HL-60 (cell line): ENCODE measurements around the gene ERCC4.

Source experiments
- DNase-seq, 2 experiments: peaks; one replicate each; pipeline ENCODE4 v3.0.0-alpha.2; 2010 to 2020; ENCODE audit warnings: low read depth in 1 of 2, low spot score in 1 of 2
- H3K27ac ChIP-seq: fragments of 250-450 bp; sonication (Bioruptor Pico); replicated peaks from 2 replicates; pipeline ENCODE4 v1.5.1; 2020; ENCODE audit warnings: mild to moderate bottlenecking, moderate library complexity
- H3K27me3 ChIP-seq: fragments of 250-450 bp; sonication (Bioruptor Pico); 2 replicates; pipeline ENCODE4 v1.5.1; 2021; ENCODE audit warnings: mild to moderate bottlenecking, moderate library complexity; ENCODE audit not compliant: insufficient read depth, poor library complexity, severe bottlenecking
- H3K4me3 ChIP-seq: replicated peaks from 2 replicates; pipeline ENCODE4 v1.5.1; 2011; ENCODE audit warnings: mild to moderate bottlenecking, control low read depth, low read length; ENCODE audit not compliant: insufficient read depth
- TF ChIP-seq, protein P1 (sequence below): IDR thresholded peaks from one replicate; pipeline ENCODE4 v1.5.1; 2011; ENCODE audit warnings: low read length, control low read depth, inconsistent platforms; ENCODE audit not compliant: insufficient read depth

ERCC4 gene

DNA sequence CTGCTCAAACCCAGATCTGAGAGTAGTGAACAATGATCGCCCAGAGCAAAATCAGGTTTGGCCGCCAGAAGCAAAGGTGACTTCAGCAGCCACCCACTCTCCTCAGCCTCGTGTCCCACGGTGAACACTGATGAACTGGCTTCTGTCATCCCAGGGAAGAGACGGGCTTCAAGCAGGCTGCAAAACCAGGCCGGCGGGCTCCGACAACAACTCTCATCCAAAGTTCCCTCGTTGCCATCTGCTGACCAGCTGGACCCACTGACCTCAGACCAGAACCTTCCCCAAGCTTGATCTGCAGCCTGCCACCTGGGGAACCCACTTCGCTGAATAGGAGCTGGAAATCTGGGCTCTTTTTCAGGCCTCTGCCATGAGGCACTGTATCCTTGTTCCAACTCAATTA, 81.6 kb downstream of the ERCC4 start:
- no peak overlapping the region for H3K27ac ChIP-seq
- no peak for DNase-seq

More for the DNA sequence above, 81.6 kb downstream of the ERCC4 start:
- no peaks in the 10 kb centered on the region for H3K27me3 ChIP-seq
- H3K4me3 ChIP-seq: no peak overlapping the region
- TF ChIP-seq, protein P1, sequence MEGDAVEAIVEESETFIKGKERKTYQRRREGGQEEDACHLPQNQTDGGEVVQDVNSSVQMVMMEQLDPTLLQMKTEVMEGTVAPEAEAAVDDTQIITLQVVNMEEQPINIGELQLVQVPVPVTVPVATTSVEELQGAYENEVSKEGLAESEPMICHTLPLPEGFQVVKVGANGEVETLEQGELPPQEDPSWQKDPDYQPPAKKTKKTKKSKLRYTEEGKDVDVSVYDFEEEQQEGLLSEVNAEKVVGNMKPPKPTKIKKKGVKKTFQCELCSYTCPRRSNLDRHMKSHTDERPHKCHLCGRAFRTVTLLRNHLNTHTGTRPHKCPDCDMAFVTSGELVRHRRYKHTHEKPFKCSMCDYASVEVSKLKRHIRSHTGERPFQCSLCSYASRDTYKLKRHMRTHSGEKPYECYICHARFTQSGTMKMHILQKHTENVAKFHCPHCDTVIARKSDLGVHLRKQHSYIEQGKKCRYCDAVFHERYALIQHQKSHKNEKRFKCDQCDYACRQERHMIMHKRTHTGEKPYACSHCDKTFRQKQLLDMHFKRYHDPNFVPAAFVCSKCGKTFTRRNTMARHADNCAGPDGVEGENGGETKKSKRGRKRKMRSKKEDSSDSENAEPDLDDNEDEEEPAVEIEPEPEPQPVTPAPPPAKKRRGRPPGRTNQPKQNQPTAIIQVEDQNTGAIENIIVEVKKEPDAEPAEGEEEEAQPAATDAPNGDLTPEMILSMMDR: no peak
